ENCODE measurements around the gene CLPTM1L. TPM values are rescaled to one million over a fixed set of nuclear protein-coding genes. Genes with fewer than 3 reads are reported as not detected.
A peak's percentile ranks its signal among the peaks of the same experiment; 100 is the strongest.

The CLPTM1L gene
- total RNA-seq, 3 donors from 2014 or later, result 86.6 to 101 (median 97.6) TPM

GRCh38 chr5:1348986-1349245 is 4.0 kb upstream of the CLPTM1L start:
- Histone ChIP-seq H3K4me3 (no peak overlapping the region), H3K9me3 (no peaks in the 10 kb centered on the region), H3K36me3 (ENCODE audit: low read depth) (no peaks in the 10 kb centered on the region), H3K4me1 (ENCODE audit: low read depth) (peaks cover 7% of the 10 kb centered on the region)
- TF ChIP-seq CTCF (IDR thresholded peaks at IDR 0.05), result no peak
- ATAC-seq (no peak), DNase-seq (no peak)
- intact Hi-C loops (cut with DNase I, micrococcal nuclease), result no loop called here

DNA sequence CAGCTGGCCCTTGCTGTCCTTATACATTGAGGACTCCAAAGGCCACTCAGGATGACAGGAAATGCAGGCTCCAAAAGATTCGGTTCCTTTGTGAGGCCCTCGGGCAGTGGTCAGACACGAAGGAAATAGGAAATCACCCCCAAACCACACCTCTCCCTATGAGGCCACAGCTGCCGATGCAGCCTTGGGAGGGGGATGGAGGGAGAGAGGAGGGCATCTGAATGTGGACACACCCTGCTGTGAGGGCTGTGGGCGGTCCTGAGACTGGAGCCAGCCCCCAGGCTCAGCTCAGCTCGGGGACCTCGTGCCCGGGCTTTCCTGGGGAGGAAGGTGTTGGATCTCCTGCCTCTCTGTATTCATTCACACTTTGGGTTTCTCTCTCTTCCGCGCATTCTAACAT is 2.7 kb upstream of the CLPTM1L start:
- H3K9me3 ChIP-seq, result no peaks in the 10 kb centered on the region
- ATAC-seq (no peak), DNase-seq (no peak)
- TF ChIP-seq CTCF (IDR thresholded peaks at IDR 0.05), result no peak
- no peaks in the 10 kb centered on the region for H3K36me3 ChIP-seq (ENCODE audit: low read depth)
- intact Hi-C loops (cut with DNase I, micrococcal nuclease), result no loop called here
- H3K4me3 ChIP-seq, result no peak overlapping the region
- H3K4me1 ChIP-seq (ENCODE audit: low read depth), result peaks cover 14% of the 10 kb centered on the region

DNA sequence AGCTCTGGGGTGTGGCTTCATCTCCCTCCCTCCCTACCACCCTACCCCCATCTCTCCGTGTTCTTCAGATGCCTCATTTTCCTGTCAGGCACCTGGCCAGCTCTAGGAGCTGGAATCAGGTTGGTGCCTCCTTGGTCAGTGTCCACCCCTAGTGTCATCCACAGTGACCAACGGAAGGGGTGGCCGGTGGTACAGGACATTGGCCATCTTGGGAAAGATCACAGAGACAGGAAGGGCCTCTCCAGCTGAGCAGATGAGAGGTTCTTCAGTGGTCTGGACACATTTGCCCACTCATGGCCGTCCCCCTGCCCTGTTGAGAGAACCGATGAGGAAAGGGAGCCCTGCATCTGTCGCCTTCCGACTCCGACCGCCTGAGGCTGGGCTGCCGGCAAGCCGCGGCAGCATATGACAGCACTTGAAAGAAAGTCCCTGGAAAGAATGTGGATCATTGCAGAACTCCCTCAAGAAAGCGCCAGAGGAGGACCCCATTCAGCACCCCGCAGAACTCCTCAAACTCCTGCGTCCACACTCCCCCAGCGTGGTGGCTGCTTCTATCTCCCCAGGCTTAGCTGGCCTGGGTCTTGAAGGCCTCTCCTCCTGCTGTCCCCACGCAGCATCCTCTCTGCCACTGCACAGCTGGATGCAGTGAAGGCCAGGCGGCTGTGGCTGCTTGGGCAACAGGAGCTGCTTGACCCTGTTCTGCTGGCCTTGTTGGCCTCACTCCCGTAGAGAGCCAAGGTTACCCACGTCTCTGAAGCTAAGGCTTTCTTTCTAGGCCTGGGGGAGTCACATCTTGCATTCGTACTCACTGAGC is 1.9 kb upstream of the CLPTM1L start:
- intact Hi-C loops (cut with DNase I, micrococcal nuclease), result no loop called here
- peaks cover 14% of the 10 kb centered on the region for H3K4me1 ChIP-seq (ENCODE audit: low read depth)
- no peak for DNase-seq

DNA sequence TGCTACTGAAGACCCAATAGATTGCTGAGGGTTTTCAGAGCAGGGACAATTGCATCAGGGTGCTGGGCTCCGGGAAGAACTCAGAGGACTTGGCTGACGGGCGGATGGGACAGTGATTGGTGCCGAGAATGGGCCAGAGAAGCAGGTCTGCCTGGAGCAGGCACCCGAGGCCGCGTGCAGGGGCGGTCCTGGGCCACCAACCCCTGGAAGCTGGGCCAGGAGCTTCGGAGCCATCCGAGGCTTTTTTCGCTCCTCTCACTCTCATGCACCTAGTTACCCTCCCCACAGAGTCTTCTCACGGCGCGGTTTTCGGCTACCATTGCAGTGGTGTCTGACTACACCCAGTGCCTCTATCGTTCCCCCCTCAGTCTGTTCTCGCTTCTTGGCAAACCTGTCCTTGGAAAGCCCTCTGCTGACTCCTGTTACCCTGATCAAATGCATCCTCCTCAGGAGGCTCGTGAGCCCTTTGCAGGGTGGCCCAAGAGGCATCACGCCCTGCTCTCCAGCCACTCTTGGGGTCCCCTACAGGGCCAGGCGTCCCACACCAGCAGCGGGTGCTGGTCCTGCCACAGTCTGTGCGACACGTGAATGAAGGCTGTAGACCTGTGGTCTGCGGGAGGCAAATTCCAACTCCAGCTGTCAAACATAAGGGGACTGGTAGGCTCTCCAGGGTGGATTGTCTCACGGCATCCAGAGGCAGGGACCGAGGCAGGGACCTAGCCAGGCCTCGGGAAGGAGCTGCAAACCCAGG is 1.2 kb upstream of the CLPTM1L start:
- intact Hi-C loops (cut with DNase I, micrococcal nuclease), result no loop called here
- H3K4me3 ChIP-seq, result no peak overlapping the region
- H3K36me3 ChIP-seq (ENCODE audit: low read depth), result peaks cover 2% of the 10 kb centered on the region
- ATAC-seq (no peak), DNase-seq (no peak)
- peaks cover 14% of the 10 kb centered on the region for H3K4me1 ChIP-seq (ENCODE audit: low read depth)
- TF ChIP-seq CTCF (IDR thresholded peaks at IDR 0.05), result no peak
- H3K9me3 ChIP-seq, result no peaks in the 10 kb centered on the region

More for the DNA sequence above, 1.9 kb upstream of the CLPTM1L start:
- Histone ChIP-seq H3K36me3 (ENCODE audit: low read depth) (no peaks in the 10 kb centered on the region), H3K4me3 (no peak overlapping the region), H3K9me3 (no peaks in the 10 kb centered on the region)
- TF ChIP-seq CTCF (IDR thresholded peaks at IDR 0.05), result no peak
- no peak for ATAC-seq

GRCh38 chr5:1343931-1344901 is 683 bp downstream of the CLPTM1L start:
- ATAC-seq, result peak; percentile 9
- Histone ChIP-seq H3K4me3 (peak overlapping the region; percentile 80), H3K9me3 (no peaks in the 10 kb centered on the region), H3K36me3 (ENCODE audit: low read depth) (peaks cover 3% of the 10 kb centered on the region), H3K4me1 (ENCODE audit: low read depth) (peaks cover 14% of the 10 kb centered on the region)
- intact Hi-C loops (cut with DNase I, micrococcal nuclease), result no loop called here
- DNase-seq, result peak in 2 of 3 donors; percentile 38 to 60
- TF ChIP-seq CTCF (IDR thresholded peaks at IDR 0.05), result no peak

All from mucosa of descending colon (tissue), 3 donors.